Immature natural killer cell (primary cell): ENCODE results near the gene C1QTNF6. TPM values are rescaled to one million over a fixed set of nuclear protein-coding genes. Genes with fewer than 3 reads are reported as not detected.
A peak's percentile ranks its signal among the peaks of the same experiment; 100 is the strongest.

Source experiments
- DNase-seq, 3 donors: peaks; one replicate each; pipeline ENCODE4 v3.0.0; 2022; ENCODE audit warnings: mixed read lengths in 1 of 3
- H3K27ac Mint-ChIP-seq, 6 donors: one replicate each; pipeline ENCODE4 v1.8.0; 2020; ENCODE audit warnings: mixed read lengths in 6 of 6, mild to moderate bottlenecking in 5 of 6, inconsistent platforms in 4 of 6, moderate library complexity in 3 of 6
- H3K27me3 Mint-ChIP-seq, 3 donors: one replicate each; pipeline ENCODE4 v1.8.0; 2020 to 2021; ENCODE audit warnings: low read depth in 3 of 3, mild to moderate bottlenecking in 3 of 3, mixed read lengths in 3 of 3, moderate library complexity in 3 of 3, inconsistent platforms in 1 of 3
- H3K36me3 Mint-ChIP-seq, 3 donors: one replicate each; pipeline ENCODE4 v1.8.0; 2020; ENCODE audit warnings: mixed read lengths in 3 of 3, inconsistent platforms in 2 of 3, mild to moderate bottlenecking in 2 of 3
- H3K4me1 Mint-ChIP-seq, 2 donors: one replicate each; pipeline ENCODE4 v1.8.0; 2020; ENCODE audit warnings: inconsistent platforms in 2 of 2, mild to moderate bottlenecking in 2 of 2, mixed read lengths in 2 of 2, moderate library complexity in 1 of 2
- H3K4me3 Mint-ChIP-seq, 5 donors: one replicate each; pipeline ENCODE4 v1.8.0; 2020; ENCODE audit warnings: mild to moderate bottlenecking in 5 of 5, mixed read lengths in 5 of 5, inconsistent platforms in 3 of 5, moderate library complexity in 3 of 5
- H3K9me3 Mint-ChIP-seq, 6 donors: one replicate each; pipeline ENCODE4 v1.8.0; 2020; ENCODE audit warnings: mild to moderate bottlenecking in 6 of 6, mixed read lengths in 6 of 6, inconsistent platforms in 4 of 6, moderate library complexity in 3 of 6
- polyA plus RNA-seq, 3 donors: library from polyadenylated mRNA; unstranded; fragments of 300-500 nt; fragmentation: Illumina TruSeq; gene quantifications; one replicate each; pipeline ENCODE4 v1.2.3, GENCODE V29; 2021

The C1QTNF6 gene
- polyA plus RNA-seq, 3 donors from 2014 or later: 1.5 to 1.8 TPM; not detected in 1

DNA sequence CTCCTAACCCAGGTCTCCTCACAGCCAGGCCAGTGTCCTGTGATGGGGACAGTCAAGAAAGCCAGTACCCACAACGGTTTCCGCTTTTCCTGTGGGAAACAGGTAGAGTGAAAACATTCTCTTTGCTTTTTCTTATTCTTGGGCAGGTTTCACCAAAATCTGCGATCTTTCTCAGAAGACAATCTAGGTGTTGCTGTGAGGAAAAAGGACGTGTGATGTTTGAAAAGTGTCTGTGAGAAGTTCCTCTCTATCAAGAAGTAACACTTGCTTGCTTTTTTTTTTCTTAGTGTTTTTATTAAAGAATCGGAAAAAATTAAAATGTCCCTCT is 29.1 kb downstream of the C1QTNF6 start:
- DNase-seq: peak; percentile 62 to 65 (median 64)
- Mint-ChIP-seq H3K27ac (peak overlapping the region; percentile 93 to 99 (median 96)), H3K27me3 (peaks cover 17 to 40% (median 25%) of the 10 kb centered on the region in 3 donors), H3K9me3 (no peaks in the 10 kb centered on the region), H3K4me1 (peaks cover 96 to 97% of the 10 kb centered on the region in 2 donors), H3K4me3 (peak overlapping the region; percentile 46 to 84 (median 64)), H3K36me3 (peaks cover 0 to 7% (median 4%) of the 10 kb centered on the region in 3 donors)

- peaks cover 0 to 7% (median 4%) of the 10 kb centered on the region in 3 donors for H3K36me3 Mint-ChIP-seq
- DNase-seq: no peak
- H3K4me3 Mint-ChIP-seq: peak overlapping the region; percentile 46 to 84 (median 64)
- no peaks in the 10 kb centered on the region for H3K9me3 Mint-ChIP-seq
- peaks cover 14 to 31% (median 17%) of the 10 kb centered on the region in 3 donors for H3K27me3 Mint-ChIP-seq
- peaks cover 94% of the 10 kb centered on the region in 2 donors for H3K4me1 Mint-ChIP-seq
- peak overlapping the region; percentile 93 to 99 (median 96) for H3K27ac Mint-ChIP-seq
These were observed 30.3 kb downstream of the C1QTNF6 start for GRCh38 chr22:37157516-37158285.

DNA sequence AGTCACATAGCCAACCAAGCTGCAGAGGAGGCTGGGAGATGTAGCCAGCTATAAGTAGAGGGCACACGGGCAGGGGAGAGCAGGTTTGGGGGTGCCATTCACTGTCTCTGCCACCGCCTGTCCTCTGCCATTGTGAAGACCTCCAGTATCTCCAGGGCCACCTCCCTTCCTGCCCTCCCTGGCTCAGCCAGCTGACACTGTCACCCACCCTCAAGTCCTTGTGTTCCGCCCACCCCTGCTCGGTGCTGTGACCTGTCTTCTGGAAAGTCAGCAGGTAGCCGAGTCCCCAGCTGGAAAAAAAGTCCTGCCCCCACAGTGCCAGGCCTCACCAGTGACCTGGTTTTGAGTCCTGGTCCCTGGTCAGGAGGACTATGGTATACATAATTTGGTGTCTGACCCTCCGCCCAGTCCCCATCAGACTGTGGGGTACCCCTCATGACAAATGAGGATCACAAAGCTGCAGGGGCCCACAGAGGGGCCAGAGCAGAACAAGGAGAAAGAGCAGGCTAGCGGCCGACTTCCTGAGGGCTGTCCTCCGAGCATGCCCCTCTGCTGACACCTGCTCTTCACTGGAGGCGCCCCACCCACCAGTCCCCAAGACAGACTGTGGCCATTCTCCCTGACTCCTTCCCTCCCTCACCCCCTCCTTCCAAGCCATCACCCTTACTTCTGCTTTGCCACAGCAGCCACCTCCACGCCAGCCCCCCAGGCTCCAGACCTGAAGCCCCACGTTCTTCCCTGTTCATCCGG is 31.2 kb downstream of the C1QTNF6 start:
- Mint-ChIP-seq H3K9me3 (no peaks in the 10 kb centered on the region), H3K4me1 (peaks cover 92 to 94% of the 10 kb centered on the region in 2 donors), H3K4me3 (peak overlapping the region; percentile 46 to 84 (median 64)), H3K27ac (peak overlapping the region; percentile 93 to 99 (median 96)), H3K27me3 (peaks cover 5 to 23% (median 10%) of the 10 kb centered on the region in 3 donors), H3K36me3 (peaks cover 0 to 7% (median 4%) of the 10 kb centered on the region in 3 donors)
- no peak for DNase-seq

- Mint-ChIP-seq H3K27ac (peak overlapping the region; percentile 93 to 99 (median 96)), H3K36me3 (peaks cover 0 to 7% (median 4%) of the 10 kb centered on the region in 3 donors), H3K9me3 (no peaks in the 10 kb centered on the region), H3K4me3 (peak overlapping the region in 4 of 5 donors; percentile 46 to 84 (median 72)), H3K27me3 (peaks cover 2 to 22% (median 10%) of the 10 kb centered on the region in 3 donors), H3K4me1 (peaks cover 92 to 94% of the 10 kb centered on the region in 2 donors)
- DNase-seq: no peak
These were observed 32.1 kb downstream of the C1QTNF6 start for GRCh38 chr22:37155971-37156370.

GRCh38 chr22:37154925-37155712 is 32.9 kb downstream of the C1QTNF6 start:
- H3K36me3 Mint-ChIP-seq: peaks cover 0 to 7% (median 4%) of the 10 kb centered on the region in 3 donors
- no peak for DNase-seq
- peaks cover 5 to 18% (median 10%) of the 10 kb centered on the region in 3 donors for H3K27me3 Mint-ChIP-seq
- peak overlapping the region; percentile 93 to 99 (median 96) for H3K27ac Mint-ChIP-seq
- peaks cover 0 to 2% (median 0%) of the 10 kb centered on the region in 6 donors for H3K9me3 Mint-ChIP-seq
- H3K4me3 Mint-ChIP-seq: peak overlapping the region in 4 of 5 donors; percentile 46 to 84 (median 55)
- H3K4me1 Mint-ChIP-seq: peaks cover 92 to 94% of the 10 kb centered on the region in 2 donors

- Mint-ChIP-seq H3K4me3 (peak overlapping the region in 3 of 5 donors; percentile 30 to 60 (median 59)), H3K27ac (peak overlapping the region in 5 of 6 donors; percentile 63 to 84 (median 74)), H3K9me3 (peaks cover 0 to 4% (median 0%) of the 10 kb centered on the region in 6 donors), H3K27me3 (peaks cover 10 to 23% (median 18%) of the 10 kb centered on the region in 3 donors), H3K4me1 (peaks cover 82 to 86% of the 10 kb centered on the region in 2 donors), H3K36me3 (peaks cover 0 to 10% (median 7%) of the 10 kb centered on the region in 3 donors)
- no peak for DNase-seq
These were observed 34.1 kb downstream of the C1QTNF6 start for GRCh38 chr22:37153901-37154300.

- H3K27ac Mint-ChIP-seq: peak overlapping the region; percentile 95 to 99 (median 96)
These were observed 36.6 kb downstream of the C1QTNF6 start for GRCh38 chr22:37151401-37151800.

DNA sequence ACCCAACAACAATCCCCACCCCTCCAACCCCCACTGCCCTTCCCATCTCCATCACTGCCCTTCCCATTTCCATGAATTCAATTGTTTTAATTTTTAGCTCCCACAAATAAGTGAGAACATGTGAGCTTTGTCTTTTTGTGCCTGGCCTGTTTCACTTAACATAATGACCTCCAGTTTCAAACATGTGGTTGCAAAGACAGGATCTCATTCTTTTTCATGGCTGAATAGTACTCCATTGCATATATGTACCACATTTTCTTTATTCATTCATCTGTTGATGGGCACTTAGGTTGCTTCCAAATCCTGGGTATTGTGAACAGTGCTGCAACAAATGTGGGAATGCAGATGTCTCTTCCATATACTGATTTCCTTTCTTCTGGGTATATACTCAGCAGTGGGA is 37.3 kb downstream of the C1QTNF6 start:
- H3K4me3 Mint-ChIP-seq: peak overlapping the region in 2 of 5 donors; percentile 66 to 95
- H3K9me3 Mint-ChIP-seq: peaks cover 0 to 4% (median 0%) of the 10 kb centered on the region in 6 donors
- DNase-seq: peak in 1 of 3 donors; percentile 1
- peak overlapping the region; percentile 95 to 99 (median 96) for H3K27ac Mint-ChIP-seq
- H3K36me3 Mint-ChIP-seq: peaks cover 20 to 40% (median 37%) of the 10 kb centered on the region in 3 donors
- H3K4me1 Mint-ChIP-seq: peaks cover 69 to 74% of the 10 kb centered on the region in 2 donors
- peaks cover 23 to 30% (median 30%) of the 10 kb centered on the region in 3 donors for H3K27me3 Mint-ChIP-seq

More at GRCh38 chr22:37151401-37151800, 36.6 kb downstream of the C1QTNF6 start:
- Mint-ChIP-seq H3K27me3 (peaks cover 16 to 27% (median 23%) of the 10 kb centered on the region in 3 donors), H3K36me3 (peaks cover 13 to 33% (median 30%) of the 10 kb centered on the region in 3 donors), H3K9me3 (peaks cover 0 to 4% (median 0%) of the 10 kb centered on the region in 6 donors), H3K4me1 (peaks cover 69 to 74% of the 10 kb centered on the region in 2 donors), H3K4me3 (peak overlapping the region in 4 of 5 donors; percentile 8 to 95 (median 51))
- DNase-seq: no peak

DNA sequence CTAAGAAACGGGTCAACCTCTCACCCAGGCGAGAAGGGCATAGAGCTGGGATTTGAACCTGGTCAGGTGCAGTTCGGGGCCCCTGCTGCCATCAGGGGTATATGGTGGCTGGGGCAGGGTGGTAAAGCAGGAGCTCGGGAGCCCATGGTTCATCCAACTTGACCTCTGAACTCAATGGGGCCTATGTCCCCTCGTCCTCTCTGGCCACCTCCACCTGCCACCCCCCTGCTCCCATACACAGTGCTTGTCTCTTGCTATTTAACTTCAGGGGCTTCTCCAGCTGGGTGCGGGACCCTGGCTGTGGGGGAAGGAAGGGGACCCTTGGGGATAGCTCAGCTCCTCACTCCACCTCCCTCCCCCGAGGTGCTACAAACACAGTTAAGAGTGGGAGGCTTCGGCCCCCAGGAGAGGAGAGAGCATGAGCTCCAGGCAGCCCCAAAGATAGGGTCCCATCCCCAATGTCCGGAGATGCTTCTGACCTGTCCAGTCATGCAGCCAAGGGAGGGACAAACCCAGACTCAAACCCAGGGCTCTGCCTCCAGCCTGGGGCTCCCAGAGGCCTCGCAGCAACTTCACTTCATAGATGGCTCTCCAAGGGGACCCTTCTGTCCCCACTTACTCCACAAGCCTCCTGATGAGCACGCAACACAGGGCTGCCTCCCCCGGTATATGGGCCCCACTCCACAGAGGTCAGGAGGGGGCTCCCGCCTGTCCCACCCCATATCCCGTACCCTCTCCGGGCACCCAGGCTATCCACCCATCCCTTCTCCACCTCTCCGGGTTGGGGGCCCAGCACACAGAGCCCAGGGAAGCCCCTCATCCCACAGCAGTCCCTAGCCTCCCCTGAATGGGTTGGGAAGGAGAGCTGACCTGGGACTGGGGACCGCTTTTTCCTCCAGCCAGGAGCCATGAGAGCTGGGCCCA is 39.0 kb downstream of the C1QTNF6 start:
- peaks cover 0 to 4% (median 0%) of the 10 kb centered on the region in 6 donors for H3K9me3 Mint-ChIP-seq

DNA sequence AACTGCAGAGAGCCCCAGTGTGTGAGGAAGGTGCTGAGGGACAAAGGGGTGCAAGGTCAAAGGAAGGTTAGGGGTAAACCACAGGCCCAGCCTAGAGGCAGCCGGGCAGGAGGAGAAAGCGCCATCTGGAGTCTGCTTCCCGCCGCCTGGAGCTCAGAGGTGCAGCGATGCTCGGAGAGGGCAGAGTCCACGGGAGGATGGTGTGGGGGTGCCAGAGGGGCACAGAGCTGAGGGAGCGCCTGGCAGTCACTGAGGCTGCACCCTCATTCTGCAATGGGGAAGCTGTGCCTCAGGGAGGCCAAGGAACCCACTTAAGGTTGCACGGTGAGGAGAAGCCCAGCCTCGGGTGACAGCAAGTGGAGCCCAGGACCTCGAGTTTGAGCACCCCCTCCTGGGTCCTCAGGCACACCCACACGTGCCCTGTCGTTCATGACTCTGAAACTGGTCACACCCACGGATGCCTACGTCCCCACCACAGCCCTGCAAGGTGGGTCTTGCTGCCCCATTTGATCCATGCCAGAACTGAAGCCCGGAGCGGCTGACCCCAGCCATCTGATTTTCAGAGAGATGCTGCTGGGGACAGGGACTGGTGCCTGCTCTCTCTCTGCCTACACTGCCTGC is 39.9 kb downstream of the C1QTNF6 start:
- Mint-ChIP-seq H3K4me1 (peaks cover 72 to 77% of the 10 kb centered on the region in 2 donors), H3K36me3 (peaks cover 39 to 62% (median 52%) of the 10 kb centered on the region in 3 donors), H3K9me3 (peaks cover 0 to 4% (median 0%) of the 10 kb centered on the region in 6 donors), H3K27ac (peak overlapping the region; percentile 95 to 99 (median 96)), H3K4me3 (peak overlapping the region; percentile 95 to 99 (median 99)), H3K27me3 (peaks cover 36 to 51% (median 40%) of the 10 kb centered on the region in 3 donors)
- DNase-seq: peak in 2 of 3 donors; percentile 45 to 49

More for the DNA sequence above, 39.0 kb downstream of the C1QTNF6 start:
- Mint-ChIP-seq H3K36me3 (peaks cover 31 to 53% (median 44%) of the 10 kb centered on the region in 3 donors), H3K4me3 (peak overlapping the region; percentile 95 to 99 (median 99)), H3K4me1 (peaks cover 72 to 77% of the 10 kb centered on the region in 2 donors), H3K27ac (peak overlapping the region; percentile 95 to 99 (median 96)), H3K27me3 (peaks cover 32 to 44% (median 37%) of the 10 kb centered on the region in 3 donors)
- DNase-seq: no peak

DNA sequence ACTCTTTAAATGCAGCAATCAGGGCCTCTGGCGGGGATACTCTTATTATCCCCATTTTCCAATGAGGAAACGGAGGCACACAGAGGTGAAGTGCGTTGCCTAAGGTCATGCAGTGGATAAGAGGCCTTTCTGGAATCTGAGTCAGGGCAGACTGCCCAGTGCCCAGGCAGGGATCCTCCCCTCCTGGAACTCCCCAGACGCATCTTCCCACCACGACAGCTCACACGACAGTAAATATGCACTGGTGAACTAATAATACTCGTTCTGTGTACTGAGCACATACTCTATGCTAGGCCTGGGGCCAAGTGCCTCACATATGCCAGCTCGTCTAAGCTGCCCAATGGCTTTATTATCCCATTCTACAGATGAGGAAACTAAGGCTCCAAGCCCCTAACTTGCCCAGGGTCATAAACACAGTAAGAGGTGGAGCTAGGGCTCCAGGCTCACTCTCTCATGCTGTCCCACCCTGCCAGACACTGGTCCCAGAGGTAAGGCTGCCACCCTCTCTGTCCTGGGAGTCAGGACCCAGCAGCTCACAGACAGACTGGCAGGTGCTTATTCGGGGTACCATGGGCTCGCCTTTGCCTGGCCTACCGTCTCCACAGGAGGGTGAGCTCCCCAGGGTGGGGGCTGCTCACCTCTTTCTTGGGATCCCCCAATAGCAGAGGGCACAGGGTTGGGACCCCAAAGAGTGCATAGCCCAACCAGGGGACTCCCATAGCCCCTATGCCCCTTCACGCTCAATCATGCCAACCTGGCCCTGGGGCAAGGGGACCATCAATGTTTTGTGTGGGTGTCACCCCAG is 40.7 kb downstream of the C1QTNF6 start:
- Mint-ChIP-seq H3K9me3 (peaks cover 0 to 4% (median 0%) of the 10 kb centered on the region in 6 donors), H3K36me3 (peaks cover 40 to 70% (median 57%) of the 10 kb centered on the region in 3 donors), H3K4me1 (peaks cover 77 to 80% of the 10 kb centered on the region in 2 donors), H3K4me3 (peak overlapping the region; percentile 95 to 99 (median 99)), H3K27ac (peak overlapping the region; percentile 95 to 99 (median 96)), H3K27me3 (peaks cover 36 to 52% (median 40%) of the 10 kb centered on the region in 3 donors)
- DNase-seq: no peak
